T-helper 22 cell (primary cell): ENCODE results near the gene NDC80.
"Not testable (repeated sequence)": the region's sequence is repeated elsewhere in the genome, so short reads cannot be mapped to it uniquely, and the experiment has no call there.

Experiments
- DNase-seq: peaks from one replicate; pipeline ENCODE4 v3.0.0-alpha.2; 2020; ENCODE audit warnings: low read depth

NDC80 gene

DNA sequence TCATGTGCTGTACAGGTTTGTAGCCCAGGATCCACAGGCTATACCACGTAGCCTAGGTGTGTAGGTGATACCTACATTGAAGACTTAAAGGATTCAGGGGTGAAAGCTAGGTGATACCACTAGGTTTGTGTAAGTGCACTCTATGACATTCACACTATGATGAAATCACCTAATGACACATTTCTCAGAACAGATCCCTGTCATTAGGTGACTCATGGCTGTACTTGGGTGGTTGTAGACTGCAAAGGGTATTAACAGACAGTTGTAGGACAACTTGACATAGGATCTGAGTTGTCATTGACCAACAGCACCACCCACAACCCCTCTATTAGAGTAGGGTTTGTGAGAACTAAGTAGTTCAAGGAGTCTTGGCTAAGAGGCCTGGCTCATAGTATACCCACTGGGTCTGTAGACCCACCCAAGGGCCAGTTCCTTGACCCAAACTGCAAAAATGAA, 56.5 kb downstream of the NDC80 start:
- DNase-seq = no peak

GRCh38 chr18:2629003-2629402, 57.6 kb downstream of the NDC80 start:
- no peak for DNase-seq

- no peak for DNase-seq
Observed at GRCh38 chr18:2635586-2635985, 64.2 kb downstream of the NDC80 start.

DNA sequence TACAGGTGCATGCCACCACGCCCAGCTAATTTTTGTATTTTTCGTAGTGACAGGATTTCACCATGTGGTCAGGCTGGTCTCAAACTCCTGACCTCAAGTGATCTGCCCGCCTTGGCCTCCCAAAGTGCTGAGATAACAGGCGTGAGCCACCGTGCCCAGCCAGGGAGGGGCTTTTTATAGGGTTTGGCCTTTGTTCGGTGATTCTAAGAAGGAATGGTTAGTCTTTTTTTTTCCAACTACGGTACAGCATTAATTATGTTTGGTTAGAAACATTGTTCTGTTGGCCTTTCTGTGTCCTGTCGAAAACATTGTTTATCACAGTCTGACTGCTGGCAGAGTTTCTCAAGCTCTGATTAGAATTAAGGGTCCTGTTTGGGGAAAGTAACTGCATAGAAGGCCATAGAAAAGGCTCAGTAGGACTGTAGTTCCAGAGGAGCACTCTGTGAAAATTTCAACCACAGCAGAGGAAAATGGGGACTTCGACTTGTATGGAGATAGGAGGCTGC, 64.8 kb downstream of the NDC80 start:
- no peak for DNase-seq

DNA sequence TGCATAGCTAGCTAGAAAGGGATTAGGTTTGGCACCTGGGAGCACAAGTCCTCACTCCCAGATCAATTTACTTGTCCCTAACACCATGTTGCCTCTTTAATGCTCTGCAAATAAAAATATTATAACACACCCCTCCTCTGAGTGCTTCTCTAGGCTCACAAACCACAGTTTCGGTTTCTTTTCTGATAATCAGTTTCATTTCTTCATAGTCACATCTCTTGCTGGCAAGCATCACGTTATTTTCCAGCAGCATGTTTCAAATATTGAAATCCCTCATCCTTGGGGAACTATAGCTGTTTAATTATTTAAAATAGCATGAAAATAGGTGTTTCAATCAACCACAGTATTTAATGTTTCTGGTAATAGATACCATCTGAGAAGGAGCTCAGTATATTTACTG, 70.3 kb downstream of the NDC80 start:
- no peak for DNase-seq

DNA sequence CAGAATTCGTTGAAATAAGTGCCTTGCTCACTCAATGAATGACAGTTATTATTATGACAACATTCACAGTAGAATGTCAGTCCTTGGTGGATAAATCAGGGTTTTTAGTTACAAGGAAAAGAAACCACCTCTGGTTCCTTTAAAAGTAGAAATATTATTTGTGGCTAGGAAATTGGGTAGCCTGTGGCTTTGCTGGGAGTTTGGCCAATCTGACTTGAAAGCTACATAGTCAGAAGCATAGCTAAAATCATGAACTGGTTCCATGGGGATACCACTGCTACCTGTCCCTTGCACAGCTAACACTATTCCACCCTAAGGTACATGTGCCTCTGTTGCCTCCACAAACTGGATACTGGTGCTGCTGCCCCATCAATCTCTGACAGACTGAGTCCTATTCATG, 71.4 kb downstream of the NDC80 start:
- no peak for DNase-seq

GRCh38 chr18:2644535-2644934, 73.2 kb downstream of the NDC80 start:
- no peak for DNase-seq

GRCh38 chr18:2651981-2652380, 80.6 kb downstream of the NDC80 start:
- DNase-seq = no peak

DNA sequence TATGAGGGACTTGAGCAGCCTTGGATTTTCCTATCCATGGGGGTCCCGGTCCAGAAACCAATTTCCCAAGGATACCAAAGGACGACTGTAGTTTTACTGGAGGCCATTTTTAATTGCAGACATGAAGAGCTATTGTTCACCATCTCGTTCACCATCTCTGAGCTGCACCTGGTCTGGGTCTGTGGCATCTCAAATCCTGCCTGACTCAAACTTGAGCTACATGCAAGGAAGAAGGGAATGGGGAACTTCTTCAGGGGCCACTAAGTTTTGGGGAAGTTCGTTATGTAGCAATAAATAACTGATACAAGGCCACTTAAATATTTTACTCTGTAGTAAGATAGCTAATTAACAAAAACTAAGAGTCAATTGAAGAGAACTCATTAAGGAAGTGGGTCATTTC, 82.1 kb downstream of the NDC80 start:
- no peak for DNase-seq

DNA sequence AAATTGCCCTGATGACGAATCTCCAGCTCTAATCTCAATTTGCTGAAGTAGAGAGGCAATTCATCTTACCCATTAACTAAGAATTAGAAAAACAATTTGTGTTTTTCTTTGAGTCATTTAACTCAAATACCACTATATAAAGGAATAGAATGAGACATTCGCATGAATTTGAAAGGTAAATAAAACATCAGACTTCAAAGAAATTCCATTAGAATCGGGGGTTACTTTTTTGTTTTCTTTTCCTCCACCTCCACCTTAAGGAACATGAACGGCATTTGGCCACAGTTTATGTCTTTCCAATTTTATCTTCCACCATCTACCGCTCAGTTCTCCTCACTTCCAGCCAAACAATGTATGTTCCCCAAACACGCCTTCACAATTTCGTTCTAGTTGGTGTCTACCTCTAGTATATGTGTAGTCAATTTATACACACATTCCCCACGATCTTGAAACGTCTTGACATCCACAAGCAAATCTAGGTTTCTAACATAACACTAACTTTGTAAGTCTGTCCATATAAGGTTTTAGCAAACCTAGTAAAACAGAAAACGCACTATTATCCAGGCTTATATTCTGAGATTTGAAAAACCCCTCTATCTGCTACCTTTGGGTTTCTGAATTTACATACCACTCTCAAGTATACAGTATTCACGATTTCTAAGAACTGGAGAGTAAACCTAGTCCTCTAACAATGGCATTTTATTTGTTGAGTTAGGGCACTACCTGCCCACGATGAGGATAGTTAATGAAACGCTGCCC, 83.0 kb downstream of the NDC80 start:
- no peak for DNase-seq

DNA sequence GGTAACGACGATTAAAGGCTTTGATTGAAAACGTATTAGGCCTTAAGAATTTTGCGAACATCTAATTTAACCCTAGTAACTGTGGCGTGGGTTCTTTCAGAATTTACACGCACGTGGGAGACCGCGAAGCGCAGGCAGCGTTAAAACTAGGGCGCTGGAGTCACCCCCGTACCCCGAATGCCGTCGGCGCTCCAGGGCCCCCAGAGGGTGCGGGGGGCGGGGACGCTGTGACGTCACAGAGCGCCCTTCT, 83.5 kb downstream of the NDC80 start:
- peak; percentile 73 for DNase-seq

GRCh38 chr18:2655178-2655953, 84.0 kb downstream of the NDC80 start, which contains the start of gene SMCHD1:
TSS of gene SMCHD1 (plus strand) at chr18:2655726. CDS start at chr18:2656076, 350 bp downstream.
- DNase-seq = peak; percentile 83

DNA sequence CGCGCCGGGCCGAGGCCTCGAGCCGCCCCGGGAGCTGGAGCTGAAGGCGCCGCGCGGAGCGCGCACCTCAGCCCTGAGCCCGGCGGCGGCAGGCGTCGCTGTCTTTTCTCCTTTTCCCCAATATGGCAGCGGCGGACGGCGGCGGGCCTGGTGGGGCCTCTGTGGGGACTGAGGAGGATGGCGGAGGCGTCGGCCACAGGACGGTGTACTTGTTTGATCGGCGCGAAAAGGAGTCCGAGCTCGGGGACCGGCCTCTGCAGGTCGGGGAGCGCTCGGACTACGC, 84.5 kb downstream of the NDC80 start:
- no peak for DNase-seq

DNA sequence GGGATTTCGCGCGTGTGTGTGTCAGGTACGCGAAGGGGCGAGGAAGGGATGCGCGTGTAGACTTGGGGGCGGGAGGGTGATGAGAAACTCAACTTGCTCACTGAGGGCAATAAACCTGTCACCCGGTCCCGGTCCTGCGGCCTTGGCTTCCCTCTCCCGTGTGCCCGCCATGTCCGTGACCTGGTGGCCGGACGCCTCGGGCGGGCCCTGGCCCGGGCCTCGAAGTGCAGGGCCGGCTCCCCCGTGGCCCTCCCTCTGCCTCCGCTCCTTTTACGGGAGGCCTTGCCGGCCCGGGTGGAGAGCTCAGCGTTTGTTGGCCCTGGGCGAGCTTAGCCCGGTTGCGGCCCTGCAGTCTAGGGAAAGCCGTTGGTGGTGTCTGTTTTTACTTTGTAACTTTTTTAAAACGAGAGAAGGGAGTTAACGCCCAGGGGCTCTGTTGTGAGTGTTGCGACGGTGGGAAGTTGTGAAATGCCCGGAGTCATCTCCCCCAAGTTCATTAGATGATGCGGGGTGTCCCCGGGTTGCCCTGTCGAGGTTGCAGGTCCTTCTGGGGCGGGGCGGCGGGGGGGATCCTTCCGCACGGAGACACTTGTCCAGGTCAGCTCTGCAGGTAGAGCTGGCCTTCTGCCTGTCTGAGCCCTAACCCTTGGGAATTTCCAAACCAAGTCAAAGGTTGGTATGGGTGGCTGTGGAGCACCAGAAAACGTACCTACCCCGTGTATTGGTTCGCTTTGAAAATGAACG, 85.1 kb downstream of the NDC80 start:
- DNase-seq = peak; percentile 43

GRCh38 chr18:2656981-2657512, 85.7 kb downstream of the NDC80 start:
- no peak for DNase-seq

DNA sequence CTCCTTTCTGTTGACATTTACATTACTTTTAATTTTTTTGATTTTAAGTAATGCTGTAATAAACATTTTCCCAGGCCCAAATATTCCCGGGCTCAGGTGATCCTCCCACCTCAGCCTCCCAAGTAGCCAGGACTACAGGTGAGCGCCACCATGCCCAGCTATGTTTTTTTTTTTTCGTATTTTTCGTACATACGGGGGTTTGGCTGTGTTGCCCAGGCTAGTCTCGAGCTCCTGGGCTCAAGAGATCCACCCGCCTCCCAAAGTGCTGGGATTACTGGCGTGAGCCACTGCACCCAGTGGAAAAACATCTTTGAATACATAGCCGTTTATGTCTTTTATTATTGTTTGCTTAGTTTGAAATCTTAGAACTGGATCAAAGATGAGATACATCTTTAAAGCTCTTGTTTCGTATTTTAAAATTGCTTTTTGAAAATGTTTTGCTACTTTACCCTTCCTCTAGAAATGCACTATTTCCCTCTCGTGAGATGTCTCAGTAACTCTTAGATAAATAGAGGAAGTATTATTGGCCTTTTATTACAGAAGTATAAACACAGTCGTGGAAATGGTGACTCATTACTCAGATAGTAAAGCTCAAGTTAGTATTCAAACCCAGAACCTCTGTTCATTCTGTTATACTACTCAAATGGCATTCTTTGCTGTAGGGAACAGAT, 86.6 kb downstream of the NDC80 start:
- no peak for DNase-seq

DNA sequence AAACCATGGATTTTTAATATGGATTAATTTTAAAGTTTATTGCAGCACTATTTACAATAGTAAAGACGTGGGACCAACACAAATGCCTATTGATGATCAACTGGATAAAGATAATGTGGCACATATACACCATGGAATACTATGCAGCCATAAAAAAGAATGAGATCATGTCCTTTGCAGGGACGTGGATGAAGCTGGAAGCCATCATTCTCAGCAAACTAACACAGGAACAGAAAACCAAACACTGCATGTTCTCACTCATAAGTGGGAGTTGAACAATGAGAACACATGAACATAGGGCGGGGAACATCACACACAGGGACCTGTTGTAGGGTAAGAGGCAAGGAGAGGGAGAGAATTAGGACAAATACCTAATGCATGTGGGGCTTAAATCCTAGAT, 89.5 kb downstream of the NDC80 start:
- DNase-seq = not testable (repeated sequence)

DNA sequence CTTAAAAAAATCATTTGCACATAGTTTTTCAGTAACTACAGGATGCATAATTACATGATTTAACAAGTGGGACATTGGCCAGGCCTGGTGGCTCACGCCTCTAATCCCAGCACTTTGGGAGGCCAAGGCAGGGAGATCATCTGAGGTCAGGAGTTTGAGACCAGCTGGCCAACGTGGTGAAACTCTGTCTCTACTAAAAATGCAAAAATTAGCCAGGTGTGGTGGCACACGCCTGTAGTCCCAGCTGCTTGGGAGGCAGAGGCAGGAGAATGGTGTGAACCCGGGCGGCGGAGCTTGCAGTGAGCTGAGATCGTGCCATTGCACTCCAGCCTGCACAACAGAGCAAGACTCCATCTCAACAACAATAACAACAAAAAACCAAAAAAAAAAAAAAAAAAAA, 90.9 kb downstream of the NDC80 start:
- DNase-seq = not testable (repeated sequence)

GRCh38 chr18:2662990-2663389, 91.6 kb downstream of the NDC80 start:
- no peak for DNase-seq
